GM18909 (cell line): ENCODE results near the gene GALNT14.
A peak's percentile ranks its signal among the peaks of the same experiment; 100 is the strongest.

Experiments
- ATAC-seq: cut with Tn5 transposase; IDR thresholded peaks from one replicate; pipeline ENCODE4 v1.9.1; 2021; ENCODE audit warnings: mild to moderate bottlenecking; ENCODE audit not compliant: unreplicated experiment, poor library complexity

Gene GALNT14

DNA sequence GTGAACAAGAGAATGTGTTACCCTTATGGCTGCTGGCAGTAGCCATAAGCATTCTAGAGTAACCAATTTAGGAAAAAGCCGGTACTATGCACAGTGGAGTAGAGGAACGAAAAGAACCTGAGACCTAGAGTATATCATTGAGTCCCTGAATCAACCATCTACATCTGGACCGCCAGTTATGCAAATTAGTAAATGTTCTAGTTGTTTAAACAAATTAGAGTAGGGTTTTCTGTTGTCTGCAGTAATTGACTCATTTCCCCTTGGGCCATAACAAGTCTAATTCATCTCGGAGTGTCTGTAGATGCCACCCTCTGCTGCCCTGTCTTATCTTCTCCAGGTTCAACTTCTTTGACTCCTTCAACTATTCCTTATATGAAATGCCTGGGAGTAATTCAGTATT, 270.9 kb downstream of the GALNT14 start:
- ATAC-seq, result no peak

GRCh38 chr2:30866974-30867373, 271.3 kb downstream of the GALNT14 start:
- ATAC-seq, result no peak

GRCh38 chr2:30865892-30866681, 272.2 kb downstream of the GALNT14 start:
- ATAC-seq, result no peak

DNA sequence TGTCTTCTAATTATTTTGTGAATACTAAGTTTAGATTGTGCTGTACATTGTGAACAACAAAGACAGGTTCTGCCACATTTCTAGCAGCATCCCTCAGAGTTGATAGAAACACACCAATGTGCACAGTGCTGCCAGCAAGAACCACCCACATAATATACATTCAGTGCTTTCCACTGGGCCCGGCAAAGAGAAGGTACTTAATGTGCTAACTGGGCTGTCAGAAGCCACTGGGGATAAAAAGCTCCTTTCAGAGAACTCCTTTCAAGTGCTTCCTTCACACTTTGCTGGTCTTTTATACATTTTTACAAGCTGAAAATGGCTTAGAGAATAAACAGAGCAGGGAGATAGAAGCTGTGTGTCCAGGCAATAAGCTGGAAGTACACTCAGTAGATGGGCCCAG, 273.0 kb downstream of the GALNT14 start:
- no peak for ATAC-seq

GRCh38 chr2:30862054-30862651, 276.1 kb downstream of the GALNT14 start:
- peak; percentile 61 for ATAC-seq

DNA sequence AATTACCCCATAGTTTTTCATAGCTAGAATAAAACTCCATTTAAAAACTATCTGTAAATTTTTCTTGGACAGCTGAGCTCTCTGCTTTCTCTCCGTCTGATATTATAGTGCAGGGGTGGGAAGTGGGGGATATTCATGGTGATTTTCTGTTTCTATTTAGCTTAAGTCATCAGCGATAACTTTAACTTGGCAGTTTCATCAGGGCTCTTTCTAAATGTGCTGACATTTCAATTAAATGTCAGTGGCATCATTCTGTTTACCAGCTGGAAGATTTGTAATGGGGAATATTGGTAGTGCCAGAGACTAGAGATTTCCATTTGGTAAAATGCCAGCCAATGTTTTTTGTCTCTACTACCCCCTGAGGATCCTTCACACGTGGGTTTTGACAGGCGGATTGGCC, 277.5 kb downstream of the GALNT14 start:
- ATAC-seq, result no peak
